ENCODE data around the gene LRTM2. TPM values are rescaled to one million over a fixed set of nuclear protein-coding genes. Genes with fewer than 3 reads are reported as not detected.

LRTM2 gene
- total RNA-seq, 1 experiment from 2014 or later, result 0.07 TPM

DNA sequence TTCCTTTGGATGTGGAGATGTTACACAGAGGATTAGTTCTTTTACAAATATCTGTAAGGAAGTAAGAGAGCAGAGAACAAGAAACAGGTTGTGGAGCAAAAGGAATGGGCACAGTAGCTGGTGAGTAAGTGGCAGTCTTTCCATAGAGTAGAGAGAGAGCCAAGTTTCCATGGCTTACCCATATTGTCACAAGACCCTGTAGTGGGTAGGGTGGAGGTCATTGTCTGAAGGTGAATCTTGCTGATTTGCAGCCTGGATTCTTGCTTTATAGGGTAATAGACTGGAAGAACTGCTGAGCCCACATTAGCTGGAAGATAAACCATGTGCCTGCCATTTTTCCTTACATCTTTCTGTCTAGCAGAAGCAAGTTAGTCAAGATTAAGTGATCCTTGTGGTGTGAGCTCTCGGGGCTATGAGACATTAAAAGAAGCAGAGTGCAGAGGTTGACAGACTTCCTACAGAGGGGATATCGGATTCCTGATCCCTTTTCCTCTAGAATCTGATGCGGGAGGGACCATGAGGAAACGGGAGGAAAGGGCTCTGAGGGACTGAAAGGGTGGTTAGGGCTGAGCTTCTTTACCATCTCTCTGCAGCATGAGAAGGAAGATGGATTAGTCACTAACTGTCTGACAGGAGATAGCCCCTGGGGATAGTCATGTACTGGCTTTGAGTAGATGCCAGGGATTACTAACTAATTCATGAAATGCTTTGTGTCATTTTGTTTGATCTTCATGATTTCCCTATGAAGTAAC, 44.0 kb upstream of the LRTM2 start:
- Histone ChIP-seq H3K36me3 (ENCODE audit: control insufficient read depth in 1 of 2, insufficient read depth in 2 of 2, low read length in 2 of 2) (peaks cover 9 to 10% of the 10 kb centered on the region in 2 experiments; a peak in 3 of 4 replicates), H3K79me2 (ENCODE audit: insufficient read depth, low read length) (peaks cover 44% of the 10 kb centered on the region), H3K27me3 (ENCODE audit: insufficient read depth, low read length) (no peaks in the 10 kb centered on the region), H3K4me3 (replicated peaks in 1 of 2; ENCODE audit: low read depth in 1 of 2, low read length in 2 of 2) (no peak overlapping the region), H3K9me3 (ENCODE audit: control insufficient read depth in 1 of 2, insufficient read depth in 1 of 2, low read depth in 1 of 2, low read length in 2 of 2) (no peaks in the 10 kb centered on the region), H3K9me2 (ENCODE audit: insufficient read depth) (no peaks in the 10 kb centered on the region), H4K20me1 (ENCODE audit: insufficient read depth) (no peaks in the 10 kb centered on the region), H3K4me1 (ENCODE audit: control insufficient read depth in 1 of 2, insufficient read depth in 2 of 2, low read length in 2 of 2) (peaks cover 2 to 10% of the 10 kb centered on the region in 2 experiments; a peak in 2 of 4 replicates), H3K4me2 (ENCODE audit: low read length) (0 out of 2 replicates have a peak overlapping the region, but pooled peaks have one; percentile 3), H2AFZ (ENCODE audit: low read depth, low read length, poor library complexity, severe bottlenecking) (no peak overlapping the region), H3K9ac (ENCODE audit: low read length) (no peak overlapping the region), H3K27ac (ENCODE audit: low read depth, low read length) (no peak overlapping the region)
- ATAC-seq (no peak; the same call in 1 of the 2 replicates), DNase-seq (ENCODE audit: low read depth, low spot score) (no peak)
- ChIA-PET RAD21 (ENCODE audit: low non-redundant PET in 1 of 2, low total read pairs in 2 of 2, uncharacterized antibody in 2 of 2, unreplicated experiment in 2 of 2) (no interaction called here), CTCF (interaction anchor here (1.2 kb wide), 1 partner anchor 123 kb away, joined by 3 read pairs; no protein-coding TSS in a partner anchor), POLR2A (interaction anchor here (2.1 kb wide), 1 partner anchor 115 kb away, joined by 5 read pairs; no protein-coding TSS in a partner anchor)
- TF ChIP-seq EGR1 (IDR thresholded peaks at IDR 0.05; ENCODE audit: low read depth) (no peak), EZH2phosphoT487 (IDR thresholded peaks at IDR 0.05; ENCODE audit: borderline replicate concordance) (no peak), JUND (IDR thresholded peaks at IDR 0.05) (no peak), SRF (IDR thresholded peaks at IDR 0.05; ENCODE audit: low read depth) (no peak), ELF1 (IDR thresholded peaks at IDR 0.05; ENCODE audit: borderline replicate concordance, low read depth) (no peak), YY1 (IDR thresholded peaks at IDR 0.05; ENCODE audit: extremely low read depth, insufficient replicate concordance, low read depth, low read length) (no peak), EZH2 (IDR thresholded peaks at IDR 0.05) (no peak), CBX3 (IDR thresholded peaks at IDR 0.05; ENCODE audit: low read depth) (no peak), FOSL1 (IDR thresholded peaks at IDR 0.05; ENCODE audit: low read depth) (no peak), SP1 (IDR thresholded peaks at IDR 0.05; ENCODE audit: low read depth) (no peak), POLR2A (IDR thresholded peaks at IDR 0.05; ENCODE audit: borderline replicate concordance, extremely low read depth, insufficient read depth, insufficient read length) (no peak), ZFX (IDR thresholded peaks at IDR 0.05) (no peak), RAD21 (IDR thresholded peaks at IDR 0.05; ENCODE audit: low read depth) (no peak), TCF7L2 (IDR thresholded peaks at IDR 0.05; ENCODE audit: borderline replicate concordance, extremely low read depth, insufficient read depth, insufficient read length) (no peak), SIN3A (IDR thresholded peaks at IDR 0.05; ENCODE audit: low read depth) (no peak), CEBPB (IDR thresholded peaks at IDR 0.05; ENCODE audit: low read depth) (no peak), ZNF274 (IDR thresholded peaks at IDR 0.05; ENCODE audit: low read depth, low read length) (no peak)
- intact Hi-C loops (cut with micrococcal nuclease), result no loop called here
- no TSS peak for BruUV-seq (replicated peaks)
